Hematopoietic multipotent progenitor cell treated with erythropoietin and hydrocortisone succinate and interleukin-3 and kit ligand, for 8 days (in vitro differentiated cells): Measurements from ENCODE around the gene TMIE.
A peak's percentile ranks its signal among the peaks of the same experiment; 100 is the strongest.

Experiments used
- DNase-seq: peaks from one replicate; pipeline ENCODE4 v3.0.0-alpha.2; 2015

TMIE gene

DNA sequence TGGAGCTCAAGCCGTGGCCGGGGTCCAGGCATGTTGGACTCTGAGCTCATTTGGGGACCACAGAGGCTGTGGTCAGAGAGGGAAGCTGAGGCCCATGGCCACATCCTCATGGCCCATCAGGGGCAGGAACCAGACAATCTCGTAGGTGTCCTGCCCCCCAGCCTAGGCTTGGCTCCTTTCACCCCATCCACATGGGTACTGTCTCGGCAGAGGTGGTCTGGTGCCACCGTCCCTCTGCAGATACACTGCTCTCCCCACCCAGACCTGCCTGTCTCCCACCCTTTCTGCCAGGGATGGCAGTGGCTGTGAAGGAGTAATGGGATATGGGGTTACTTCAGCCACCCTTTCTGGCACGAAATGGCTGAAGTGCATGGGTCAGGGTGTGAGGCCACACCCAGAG lies 8.5 kb downstream of the TMIE start:
- DNase-seq: no peak

- DNase-seq: no peak
These were observed 9.0 kb downstream of the TMIE start for GRCh38 chr3:46710229-46710628.

DNA sequence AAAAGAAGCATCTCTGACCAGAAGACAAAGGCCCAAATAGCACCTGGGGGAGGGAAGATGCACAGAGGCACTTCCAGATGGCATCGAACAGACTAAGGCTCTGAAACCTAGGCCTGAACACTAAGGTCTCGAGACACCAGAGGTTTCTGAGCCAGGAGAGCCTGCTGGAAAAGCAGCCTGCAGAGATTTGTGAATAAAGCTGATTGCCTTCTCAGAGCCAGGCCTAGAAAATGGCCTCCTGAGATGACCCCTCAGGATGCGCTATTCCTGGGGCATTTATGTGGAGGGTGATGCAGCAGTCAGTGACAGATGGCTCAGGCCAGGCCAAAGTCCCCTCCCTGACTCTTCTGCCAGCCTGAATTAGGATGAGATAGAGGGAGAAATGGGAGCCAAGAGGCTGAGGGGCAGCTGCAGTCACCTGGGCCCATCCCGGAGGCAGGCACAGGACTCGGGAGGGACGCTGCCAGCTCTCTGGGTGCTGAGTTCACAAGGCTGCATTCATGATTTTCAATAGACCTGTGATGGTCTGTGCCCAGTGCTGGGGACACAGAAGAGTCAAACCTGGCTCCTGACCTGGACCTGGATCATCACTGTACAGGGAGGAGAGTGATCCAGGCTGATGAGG lies 9.6 kb downstream of the TMIE start:
- no peak for DNase-seq

- DNase-seq: no peak
These were observed 10.1 kb downstream of the TMIE start for GRCh38 chr3:46711305-46711704.

DNA sequence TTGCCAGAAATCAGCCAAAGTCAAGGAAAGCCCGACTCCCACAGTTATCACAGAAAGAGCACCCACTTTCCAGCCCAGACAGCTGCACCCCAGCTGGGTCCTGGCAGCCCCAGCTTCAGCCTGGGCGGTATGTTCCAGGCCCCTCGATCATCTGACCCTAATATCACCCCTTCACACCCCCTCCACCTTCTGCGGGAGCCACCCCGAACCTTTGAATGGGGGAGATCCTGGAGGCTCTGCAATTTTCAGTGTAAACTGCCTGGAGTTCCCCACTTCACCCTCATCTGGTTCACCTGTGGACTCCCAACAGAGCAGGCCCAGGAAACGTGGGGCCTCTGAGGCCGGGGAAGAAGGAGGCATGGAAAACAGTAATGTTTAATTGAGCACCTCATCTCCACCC lies 10.6 kb downstream of the TMIE start:
- no peak for DNase-seq

DNA sequence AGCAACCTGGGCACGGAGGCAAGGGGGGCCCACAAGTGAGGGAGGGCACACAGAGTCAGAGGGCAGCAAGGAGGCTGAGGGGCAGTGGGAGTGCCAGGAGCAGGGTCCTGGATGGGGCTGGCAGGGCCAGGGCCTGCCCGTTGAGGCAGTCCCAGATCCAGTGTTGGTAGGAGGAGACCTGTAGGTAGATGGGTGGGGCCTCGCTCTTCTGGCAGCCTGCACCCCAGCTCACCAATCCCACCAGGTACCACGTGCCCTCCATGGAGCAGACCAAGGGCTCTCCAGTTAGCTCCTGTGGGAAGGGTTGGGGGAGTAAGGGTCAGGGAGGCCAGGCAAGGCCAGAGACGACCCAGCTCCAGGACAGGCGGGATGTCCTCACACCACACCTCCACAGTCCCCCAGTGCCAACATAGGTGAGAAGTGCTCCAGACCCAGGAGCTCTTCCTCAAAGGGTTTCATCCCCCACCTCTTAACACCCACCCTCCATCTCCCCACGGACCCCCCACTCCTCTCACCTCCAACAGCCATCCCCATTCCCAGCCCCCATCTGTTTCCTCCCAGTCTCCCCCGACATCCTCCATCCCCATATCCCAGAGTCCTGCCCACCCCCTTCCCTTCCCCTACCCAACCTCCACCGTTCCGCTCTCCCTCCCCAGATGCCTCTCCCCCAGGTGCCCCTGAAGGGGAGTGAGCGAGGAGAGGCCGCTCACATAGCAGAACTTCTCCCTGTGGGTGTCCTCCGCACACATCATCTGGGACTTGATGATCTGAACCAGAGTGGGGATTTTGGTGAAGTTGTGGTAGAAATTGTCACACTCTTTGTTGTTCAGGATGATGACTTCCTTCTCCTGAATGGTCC lies 11.2 kb downstream of the TMIE start:
- DNase-seq: no peak

DNA sequence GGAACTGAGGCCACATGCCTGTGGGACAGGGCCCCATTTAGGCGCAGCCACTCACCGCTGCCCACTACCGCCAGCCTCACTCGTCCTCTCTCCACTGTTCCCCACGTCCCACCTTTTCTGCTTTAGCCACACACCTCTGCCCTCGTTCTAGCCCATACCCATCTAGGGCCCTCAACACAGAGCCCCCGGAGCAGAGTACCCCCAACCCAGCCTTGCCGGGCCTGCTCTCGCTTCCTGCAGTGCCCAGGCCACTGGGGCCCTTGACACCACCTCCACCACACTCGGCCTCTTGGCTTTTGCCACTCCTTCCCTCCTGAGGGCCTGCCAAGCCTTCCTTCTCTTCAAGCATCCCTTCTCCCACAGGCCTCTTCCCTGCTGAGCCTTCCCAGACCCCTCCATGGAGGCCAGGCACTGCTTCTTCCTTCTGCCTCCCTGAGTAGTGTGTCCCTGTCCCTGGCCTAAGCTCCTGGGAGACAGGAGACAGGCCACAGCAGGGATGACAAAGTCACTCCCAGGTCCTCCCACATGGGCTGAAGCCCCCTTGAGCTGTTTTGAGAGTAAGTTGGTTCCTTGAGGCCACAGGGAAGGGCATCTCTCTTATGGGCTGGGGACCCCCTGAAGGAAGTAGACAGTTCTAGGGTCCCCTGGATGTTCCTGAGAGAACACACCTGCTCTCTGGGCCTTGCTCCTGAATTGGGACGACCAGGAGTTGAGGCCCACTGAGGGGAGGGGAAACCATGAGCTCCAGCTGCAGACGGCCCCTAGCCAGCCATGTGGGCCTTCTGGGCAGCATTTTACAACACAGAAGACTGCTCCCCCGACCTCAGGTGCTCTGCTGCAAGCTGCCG lies 12.1 kb downstream of the TMIE start:
- no peak for DNase-seq

DNA sequence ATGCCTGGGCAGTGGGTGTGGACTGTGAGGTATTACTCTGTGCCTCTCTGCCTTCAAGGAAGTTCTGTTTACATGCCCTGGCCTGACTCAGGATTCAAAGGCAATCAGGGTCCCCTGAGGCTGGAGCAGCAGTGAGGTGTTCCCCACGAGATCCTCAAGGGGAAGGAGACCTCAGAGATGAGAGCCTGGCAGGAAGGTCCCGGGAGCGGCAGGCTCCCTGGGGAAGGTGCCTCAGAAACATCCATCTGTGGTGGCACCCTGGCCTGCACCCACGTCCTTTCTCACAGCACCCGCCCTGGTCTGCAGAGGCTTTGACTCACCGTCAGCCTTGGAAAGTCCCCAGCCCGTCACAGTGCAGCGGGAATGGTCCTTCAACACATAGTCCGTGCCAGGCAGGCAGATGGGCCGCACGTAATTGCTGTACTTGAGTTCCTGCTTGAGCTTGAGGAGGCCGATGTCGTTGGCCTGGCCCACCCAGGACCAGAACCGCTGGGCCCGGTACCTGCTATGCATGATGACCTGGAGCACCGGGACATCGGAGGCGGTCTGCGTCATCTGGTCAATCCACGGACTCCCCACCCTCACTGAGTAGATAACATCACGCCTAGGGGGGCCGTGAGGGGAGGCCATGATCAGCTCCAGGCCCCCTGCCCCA lies 12.8 kb downstream of the TMIE start:
- DNase-seq: no peak

DNA sequence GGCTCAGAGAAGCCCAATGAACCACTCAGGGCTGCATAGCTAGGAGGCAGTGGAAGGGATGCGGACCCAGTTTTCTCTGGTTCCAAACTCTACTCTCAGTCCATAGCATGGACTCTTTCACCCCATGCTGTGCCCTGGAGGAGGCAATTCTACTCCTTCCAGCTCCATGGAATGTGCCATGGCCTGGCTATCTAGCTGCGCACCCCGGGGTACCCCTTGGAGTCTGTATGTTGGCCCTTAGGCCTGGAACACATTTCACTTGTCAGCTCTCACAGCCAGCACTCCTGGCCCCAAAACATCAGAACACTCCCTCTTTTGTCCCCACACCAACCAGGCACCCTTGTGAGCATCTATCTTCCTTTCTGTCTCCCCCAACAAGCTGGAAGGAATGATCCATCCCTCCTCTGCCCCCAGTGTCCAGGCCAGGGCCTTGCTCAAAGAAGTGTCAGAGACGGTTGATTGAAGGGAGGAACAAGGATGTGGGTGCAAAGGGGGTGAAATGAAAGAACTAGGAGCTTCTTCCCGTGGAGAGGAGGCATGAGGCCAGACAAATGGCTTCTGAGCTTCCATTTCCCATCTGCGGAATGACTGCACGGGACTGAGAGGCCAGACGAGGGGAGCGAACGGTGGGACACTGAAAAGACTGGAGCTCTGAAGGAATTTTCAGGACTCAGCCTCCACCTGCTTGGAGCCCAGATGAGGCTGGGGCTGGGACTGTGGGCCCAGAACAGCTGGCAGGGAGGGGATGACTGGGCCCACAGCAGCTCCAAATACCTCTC lies 13.7 kb downstream of the TMIE start:
- no peak for DNase-seq

DNA sequence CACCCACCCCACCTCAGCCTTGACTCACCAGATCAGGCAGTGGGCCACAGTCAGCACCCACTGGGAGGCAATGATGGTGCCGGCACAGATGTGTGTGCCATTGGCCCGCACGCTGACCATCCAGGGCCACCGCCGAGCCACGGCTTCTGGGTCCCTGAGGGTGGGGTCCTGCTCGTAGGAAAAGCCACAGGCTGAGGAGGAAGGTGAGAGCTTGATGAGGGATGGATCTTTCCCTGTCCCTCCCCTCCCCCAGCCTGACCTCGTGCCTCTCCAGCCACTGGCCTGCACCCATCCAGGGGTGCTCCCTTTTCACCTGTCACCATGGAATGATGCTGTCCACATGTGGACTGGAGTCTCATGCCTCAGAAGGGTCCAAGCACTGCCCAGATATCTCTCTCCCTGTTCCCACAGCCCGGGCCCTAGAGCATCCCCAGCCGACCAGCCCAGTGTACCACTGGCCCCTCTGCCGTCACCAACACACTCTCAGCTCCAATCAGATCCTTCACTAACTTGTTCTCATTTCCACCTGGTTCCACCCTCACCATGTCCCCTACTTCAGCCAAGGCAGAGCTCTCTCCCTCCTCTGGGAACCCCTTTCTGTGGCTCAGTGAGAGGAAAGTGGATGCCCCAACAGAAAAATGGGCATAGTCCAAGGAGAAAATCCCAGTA lies 14.4 kb downstream of the TMIE start:
- DNase-seq: no peak

DNA sequence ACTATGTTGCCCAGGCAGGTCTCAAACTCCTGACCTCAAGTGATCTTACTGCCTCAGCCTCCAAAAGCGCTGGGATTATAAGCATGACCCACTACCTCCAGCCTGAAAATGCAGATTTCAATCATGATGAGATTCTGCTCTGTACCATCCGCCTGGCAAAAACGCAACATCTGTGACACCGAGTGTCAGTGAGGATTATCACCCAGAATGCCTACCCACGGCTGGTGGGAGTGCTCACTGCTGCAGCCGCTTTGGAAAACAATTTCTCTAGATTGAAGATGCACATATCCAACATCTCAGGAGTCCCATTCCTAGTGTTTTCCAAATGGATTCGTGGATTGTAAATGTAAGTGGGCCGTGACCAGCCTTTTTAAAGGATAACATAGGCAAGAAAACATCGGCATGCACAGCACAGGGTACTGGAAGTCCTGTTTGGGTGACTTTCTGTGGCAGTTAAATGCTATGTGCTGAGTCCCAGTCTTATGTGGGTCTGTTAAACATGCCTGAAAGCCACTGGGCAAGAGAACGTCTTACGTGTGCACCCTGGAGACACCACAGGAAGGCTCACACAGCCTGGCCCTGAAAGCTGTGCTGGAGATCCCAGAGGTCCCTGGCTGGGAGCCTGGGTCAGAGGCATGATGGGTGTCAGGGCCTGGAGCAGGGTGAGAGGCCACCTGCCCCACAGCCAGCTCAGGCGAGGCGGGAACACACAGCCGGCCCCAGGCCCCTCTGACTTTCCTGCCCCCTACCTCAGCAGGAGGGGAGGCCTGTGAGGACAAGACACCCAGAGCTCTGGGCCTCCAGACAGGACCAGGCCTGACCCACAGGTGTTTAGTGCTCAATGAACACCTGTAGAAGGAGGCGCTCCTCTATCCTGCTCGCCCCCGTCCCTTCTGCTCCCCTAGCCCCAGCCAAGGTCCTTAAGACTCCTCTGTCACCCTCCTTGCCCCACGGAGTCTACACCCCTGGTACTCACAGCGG lies 15.6 kb downstream of the TMIE start:
- no peak for DNase-seq

- peak; percentile 28 for DNase-seq
These were observed 16.4 kb downstream of the TMIE start, which contains the start of gene PRSS50 for GRCh38 chr3:46717447-46718231. Gene PRSS50, minus strand, starts transcription at chr3:46717869. Its CDS starts 45 bp downstream, at chr3:46717824.

GRCh38 chr3:46719044-46719565 lies 17.9 kb downstream of the TMIE start:
- DNase-seq: no peak

DNA sequence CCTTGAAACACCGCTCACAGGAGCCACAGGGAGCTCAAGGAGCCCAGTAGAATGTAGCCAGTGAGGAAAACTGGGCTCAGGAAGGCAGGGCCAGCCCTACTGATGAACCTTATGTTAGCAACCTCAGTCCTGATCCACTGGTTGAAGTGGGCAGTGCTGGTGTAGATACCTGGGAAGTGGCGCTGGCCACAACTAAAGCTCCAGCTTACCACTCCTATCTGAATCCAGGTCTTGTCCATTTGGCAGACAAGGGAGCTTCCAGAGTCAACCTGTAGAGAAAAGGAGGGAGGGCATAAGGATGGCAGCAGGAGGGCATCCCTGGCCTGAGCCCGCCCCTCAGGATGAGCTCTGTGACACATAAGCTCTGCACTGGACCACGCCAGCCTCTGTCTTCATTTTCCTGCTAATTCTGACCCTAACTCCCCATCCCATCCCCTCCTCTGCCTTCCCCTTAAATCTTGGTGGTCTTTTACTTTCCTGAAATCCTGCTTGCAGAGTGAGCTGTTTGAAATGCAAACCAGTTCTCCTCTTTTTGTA lies 18.6 kb downstream of the TMIE start:
- DNase-seq: no peak

GRCh38 chr3:46721009-46721408 lies 19.8 kb downstream of the TMIE start:
- no peak for DNase-seq

- DNase-seq: no peak
These were observed 21.3 kb downstream of the TMIE start for GRCh38 chr3:46722443-46722842.

GRCh38 chr3:46724424-46724823 lies 23.2 kb downstream of the TMIE start:
- no peak for DNase-seq

GRCh38 chr3:46725621-46726314 lies 24.6 kb downstream of the TMIE start:
- no peak for DNase-seq
